ENCODE measurements around the gene CREBBP.
A peak's percentile ranks its signal among the peaks of the same experiment; 100 is the strongest.

CREBBP gene

DNA sequence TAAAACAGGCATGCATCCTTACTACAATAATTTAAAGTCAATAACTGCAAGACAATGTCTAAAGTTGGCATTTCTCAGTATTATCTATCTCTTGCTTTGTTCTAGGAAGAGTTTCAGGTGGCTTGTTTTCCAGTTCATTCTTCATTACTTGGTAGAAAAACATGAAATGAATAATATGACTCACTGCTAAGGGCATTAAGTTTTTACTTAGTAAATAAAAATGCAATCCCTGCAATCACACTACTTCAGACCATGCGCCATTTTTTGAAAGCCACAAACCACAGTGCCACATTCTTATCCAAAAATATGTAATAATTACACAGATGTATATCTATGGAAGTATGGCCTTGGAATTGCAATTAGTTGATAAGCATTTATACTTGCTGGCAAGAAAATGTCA, 55.4 kb downstream of the CREBBP start:
- DNase-seq (ENCODE audit: low read depth, low spot score): peak; percentile 69

DNA sequence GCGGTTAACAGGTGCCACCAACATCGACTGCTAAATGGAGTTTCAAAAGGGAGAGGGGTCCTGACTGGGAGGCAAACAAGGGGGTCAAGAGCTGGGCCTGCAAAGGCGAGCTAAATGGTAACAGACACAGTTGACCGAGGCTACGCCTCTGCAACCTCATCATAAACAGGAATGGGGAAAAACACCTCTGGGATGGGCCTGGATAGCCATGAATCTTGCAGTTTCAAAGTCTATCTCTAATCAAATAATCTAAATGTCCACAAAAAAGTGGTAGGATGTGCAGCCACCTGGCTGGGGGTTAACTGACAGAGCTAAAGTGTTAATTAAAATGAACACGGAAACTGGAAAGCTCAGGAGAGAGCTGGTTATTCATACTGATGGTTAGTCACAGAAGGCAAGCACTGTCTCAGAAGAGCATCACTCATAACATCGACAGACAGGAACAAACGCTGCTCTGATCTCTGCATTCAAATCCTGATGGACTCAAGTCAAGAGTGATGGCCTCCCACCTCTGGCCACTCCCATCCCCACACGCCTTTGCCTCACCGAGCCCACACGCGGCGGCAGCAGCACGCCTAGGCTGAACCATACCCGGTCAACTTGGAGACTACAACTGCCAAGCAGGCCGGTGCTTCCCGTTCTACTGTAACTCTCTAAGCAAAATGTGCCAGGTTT, 56.3 kb downstream of the CREBBP start:
- DNase-seq (ENCODE audit: low read depth, low spot score): no peak

DNA sequence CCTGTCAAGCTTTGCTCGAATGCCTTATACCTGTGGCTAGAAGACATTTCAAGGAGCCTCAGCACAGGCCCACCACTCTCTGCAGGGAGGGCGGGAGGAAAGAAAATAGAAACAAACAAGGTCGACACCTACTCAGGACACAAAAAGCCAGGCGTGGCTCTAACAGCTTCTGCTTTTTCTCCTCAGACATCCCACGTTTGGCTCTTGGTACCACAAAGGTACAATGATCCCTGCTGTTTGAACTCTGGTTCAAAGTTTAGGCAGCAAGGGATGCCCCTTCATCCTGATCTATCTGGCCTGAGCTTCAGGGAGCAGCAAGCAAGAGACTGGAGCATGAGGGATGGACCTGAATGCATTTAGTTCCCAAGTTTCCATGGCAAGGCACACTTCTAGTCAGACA, 57.1 kb downstream of the CREBBP start:
- no peak for DNase-seq (ENCODE audit: low read depth, low spot score)

DNA sequence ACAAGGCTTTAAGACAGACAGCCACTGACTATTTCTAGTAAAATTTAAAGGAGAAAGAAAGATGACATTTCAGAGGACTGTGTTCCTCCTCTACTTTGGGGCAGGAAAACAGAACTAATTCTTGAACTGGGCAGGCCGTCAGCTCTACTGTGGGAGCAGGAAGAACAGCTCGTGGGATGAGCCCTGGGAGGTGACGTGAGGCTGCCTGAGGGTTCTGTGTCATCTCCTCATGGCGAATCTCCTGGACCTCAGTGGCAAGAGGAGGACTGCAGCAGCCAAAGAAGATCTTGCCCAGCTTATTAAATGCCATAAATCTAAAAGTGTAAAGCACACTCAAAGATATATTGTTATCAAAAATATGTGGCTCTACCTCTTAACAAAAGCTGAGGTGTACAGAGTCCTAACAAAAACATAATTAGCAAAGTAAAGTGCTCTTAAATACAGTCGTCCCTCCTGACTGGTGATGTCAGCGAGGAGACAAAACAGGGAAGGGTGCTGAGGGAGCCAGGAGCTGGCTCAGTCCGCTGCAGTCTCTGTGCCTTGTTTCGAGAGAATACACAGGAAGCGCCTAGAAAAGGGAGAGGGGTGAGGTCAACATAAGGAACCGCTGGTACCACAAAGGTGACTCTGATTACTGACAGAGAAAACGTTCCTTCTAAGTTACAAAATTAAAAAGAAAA, 58.0 kb downstream of the CREBBP start:
- DNase-seq (ENCODE audit: low read depth, low spot score): no peak

DNA sequence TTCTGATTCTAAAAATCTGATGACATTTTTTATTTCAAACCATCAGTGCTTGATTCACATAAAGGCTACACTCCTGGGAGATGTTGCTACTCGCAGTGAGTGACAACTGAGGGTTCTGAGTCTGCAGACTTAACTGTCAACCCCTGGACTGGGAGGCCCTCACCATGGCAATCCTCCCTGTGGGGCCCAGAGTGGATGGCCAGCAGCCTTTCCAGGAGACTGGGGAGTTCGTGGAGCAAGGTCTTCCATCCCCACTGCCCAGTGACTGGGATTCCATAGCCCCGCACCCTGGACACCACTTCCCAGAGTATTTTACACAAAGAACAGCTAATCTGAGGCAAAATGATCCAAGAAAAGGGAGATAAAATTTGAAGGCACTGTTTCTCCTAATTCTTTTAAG, 59.3 kb downstream of the CREBBP start:
- no peak for DNase-seq (ENCODE audit: low read depth, low spot score)

DNA sequence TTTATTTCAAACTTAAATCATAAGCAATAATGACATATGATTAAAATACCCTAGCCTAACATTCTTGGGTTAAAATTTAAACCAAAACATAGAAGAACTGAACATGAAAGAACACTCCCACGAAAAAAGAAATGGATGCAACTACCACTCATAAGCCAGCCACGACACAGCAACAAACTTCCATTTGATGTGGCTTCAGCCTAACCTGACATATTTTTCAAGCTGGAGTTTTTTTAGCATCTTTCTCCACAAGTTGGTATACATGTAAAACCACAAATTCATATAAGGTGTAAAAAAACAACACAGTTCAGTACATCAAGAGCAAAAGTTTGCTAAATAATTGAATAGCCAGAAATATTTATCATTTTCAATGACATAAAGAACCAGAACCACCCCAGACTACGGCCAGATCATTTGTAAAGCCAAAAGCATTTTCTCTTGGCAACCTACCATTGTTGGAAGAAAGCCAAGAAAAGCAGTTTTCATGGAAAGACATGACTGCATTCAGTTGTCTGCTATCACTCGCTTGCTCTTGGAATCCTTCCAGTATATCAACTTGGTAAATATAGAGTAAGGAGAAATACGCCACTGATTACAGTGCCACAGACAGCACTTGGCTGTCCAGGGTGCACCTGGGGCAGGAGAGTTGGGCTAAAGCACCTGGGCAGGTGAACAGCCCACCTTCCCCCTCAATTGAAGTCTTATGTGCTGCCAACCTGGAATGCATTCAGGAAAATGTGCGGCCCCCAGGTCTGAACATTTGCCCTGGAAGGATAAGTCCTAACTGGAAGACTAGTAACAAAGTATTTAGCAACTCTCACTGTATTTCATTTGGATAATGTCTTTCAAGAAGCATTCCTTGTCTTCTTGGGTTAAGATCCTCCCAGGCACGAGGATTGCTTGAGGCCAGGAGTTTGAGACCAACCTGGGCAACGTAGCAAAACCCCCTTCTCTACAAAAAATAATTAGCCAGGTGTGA, 60.5 kb downstream of the CREBBP start:
- peak; percentile 95 for DNase-seq (ENCODE audit: low read depth, low spot score)

DNA sequence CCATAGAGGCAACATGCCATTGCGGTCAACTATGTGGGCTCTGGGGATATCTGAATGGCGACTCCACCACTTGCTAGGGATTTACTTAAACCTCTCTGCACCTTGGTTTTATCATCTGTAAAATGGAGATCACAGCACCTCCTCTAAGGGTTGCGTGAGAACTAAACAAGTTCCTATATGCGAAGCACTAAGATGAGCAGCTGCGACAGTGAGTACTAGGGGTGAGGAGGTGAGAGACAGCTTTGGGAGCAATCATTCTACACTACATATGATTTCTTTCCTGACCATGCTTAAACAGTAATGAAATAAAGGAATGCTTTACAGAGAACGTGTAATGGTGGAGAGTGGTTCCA, 61.4 kb downstream of the CREBBP start:
- DNase-seq (ENCODE audit: low read depth, low spot score): no peak

DNA sequence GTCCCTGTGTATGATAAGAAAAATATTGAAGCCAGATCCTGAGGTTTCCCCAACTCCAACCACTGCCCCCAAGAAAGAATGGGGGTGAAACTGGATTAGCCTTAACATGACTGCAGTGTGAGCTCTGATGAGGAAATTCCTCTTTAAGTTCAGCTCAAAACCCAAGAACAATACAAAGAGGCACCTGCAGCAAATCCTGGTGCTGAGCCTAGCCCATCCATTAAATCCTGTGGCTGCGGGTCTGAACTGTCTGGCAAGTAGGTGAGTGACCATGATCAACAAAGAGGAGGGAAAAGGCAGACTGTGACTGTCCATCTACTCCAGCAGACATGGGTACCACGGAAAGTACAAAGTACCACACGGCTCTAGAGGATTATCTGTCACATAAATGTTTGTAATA, 64.2 kb downstream of the CREBBP start:
- DNase-seq (ENCODE audit: low read depth, low spot score): no peak

DNA sequence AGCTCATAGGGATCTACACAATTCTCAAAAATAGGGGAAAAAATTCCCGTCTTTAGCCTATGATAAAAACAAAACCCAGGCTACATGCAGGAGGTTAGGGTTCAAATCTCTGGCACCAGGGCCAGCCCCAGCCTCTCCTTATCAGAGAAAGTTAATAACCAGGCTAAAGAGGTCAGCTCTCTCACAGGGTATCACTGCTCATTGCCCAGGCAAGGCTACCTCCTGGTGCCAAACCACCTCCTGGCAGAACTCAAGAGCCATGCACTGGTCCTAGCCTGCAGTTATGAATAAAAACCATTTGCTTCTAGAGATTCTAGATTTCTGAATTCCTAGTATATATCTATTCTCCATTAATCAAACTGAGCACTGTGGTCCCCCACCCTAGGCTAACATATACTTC, 65.8 kb downstream of the CREBBP start:
- DNase-seq (ENCODE audit: low read depth, low spot score): no peak

DNA sequence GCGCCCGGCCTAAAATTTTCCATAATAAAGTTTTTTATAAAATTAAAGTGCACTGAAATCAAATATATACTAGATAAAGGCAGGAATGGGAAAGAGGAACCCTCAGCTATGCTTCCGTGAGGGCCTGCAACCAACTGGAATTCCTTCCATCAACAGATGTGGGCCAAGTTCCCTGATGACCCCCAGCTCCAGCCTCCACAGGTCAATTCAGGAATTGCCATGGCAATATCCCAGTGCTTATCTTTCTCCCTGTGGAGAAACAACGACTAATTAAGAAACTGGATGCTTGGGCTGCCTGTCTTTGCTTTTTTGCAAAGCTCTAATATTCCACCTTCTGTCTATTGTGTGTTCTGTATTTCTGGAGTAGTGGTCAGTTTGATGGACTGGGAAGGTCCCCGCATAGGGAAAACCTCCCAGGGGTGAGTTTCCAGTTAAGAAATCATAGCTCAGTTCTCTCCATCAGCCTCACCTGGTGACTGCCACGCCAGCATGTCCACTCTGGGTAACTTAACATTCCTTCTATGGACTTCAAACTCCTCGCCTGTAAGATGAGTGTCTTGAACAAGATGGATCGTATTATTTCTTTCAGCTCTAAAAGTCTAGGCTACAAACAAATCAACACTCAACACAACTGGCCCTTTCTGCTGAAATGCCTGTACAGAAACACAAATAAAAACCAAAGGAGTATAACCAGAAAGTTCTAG, 67.9 kb downstream of the CREBBP start:
- DNase-seq (ENCODE audit: low read depth, low spot score): no peak

DNA sequence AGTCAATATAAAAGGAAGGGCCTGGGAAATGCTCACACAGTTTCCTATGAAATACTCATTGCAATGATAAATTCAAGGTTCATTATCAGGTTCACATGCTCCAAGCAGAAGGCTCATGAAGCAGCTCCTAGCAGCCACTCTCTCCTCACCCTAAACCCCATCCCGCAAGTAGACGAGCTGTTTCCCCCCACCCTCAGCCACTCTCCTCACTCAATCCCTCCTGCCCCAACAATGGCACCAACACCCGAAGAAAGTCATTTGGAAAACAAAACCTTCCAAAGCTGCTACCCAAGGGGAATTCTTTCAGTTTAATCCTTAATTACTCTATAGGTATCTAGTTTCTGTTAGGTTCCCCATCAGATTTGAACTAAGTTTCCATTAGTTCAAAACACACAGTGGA, 69.7 kb downstream of the CREBBP start:
- DNase-seq (ENCODE audit: low read depth, low spot score): no peak

DNA sequence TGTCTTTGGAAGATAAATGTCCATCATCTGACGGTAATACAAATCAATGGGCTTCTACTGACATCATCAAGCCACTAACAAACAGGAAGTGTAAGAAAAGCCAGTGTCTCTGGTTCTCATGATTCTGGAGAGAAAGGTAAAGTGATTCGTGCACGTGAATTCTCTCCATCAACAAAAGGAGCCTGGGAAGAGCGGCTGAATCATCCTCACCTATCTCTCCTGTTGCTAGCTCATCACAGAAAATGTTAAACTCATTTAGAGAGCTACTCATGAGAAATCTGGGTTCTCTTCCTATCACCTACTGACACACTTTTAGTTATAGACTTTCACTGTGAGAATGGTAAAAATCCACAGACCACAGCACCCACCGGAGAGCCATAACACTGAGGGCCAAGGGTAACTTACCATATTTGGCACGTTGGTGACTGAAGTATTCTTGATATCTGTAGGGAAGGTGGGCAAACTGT, 70.3 kb downstream of the CREBBP start:
- no peak for DNase-seq (ENCODE audit: low read depth, low spot score)

DNA sequence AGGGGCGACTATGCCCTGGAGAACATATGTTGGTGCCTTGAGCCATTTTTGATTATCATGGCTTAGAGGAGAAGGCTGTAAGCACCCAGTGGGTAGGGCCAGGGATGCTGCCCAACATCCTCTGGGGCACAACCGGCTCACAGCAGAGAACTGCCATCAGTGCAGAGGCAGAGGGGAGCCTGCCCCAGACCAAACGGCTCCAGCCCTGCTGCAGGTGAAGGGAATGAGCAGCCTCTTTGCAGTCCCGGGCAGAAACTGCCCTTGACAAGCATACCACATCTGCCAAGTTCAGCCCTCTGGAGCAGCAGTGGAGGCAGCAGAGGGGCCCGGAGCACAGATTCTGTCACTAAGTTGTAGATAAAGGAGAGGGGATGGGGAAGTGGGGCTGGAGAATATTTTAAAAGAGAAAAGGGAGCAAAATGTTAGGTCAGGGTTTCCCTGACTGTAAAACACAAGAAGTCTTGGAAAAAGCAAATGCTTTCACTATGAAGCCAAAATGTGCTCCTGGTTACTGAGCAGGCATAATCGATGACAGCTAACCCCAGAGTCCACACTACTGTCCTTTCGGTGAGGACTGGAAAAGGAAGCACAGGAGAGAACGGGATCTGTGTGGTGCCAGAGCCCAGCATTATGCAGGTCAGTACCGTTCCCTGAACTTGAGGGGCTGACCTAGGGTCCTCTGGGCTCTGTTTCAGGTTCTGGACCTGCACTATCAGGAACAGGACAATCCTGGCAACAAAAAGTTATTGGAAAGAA, 72.0 kb downstream of the CREBBP start:
- no peak for DNase-seq (ENCODE audit: low read depth, low spot score)

DNA sequence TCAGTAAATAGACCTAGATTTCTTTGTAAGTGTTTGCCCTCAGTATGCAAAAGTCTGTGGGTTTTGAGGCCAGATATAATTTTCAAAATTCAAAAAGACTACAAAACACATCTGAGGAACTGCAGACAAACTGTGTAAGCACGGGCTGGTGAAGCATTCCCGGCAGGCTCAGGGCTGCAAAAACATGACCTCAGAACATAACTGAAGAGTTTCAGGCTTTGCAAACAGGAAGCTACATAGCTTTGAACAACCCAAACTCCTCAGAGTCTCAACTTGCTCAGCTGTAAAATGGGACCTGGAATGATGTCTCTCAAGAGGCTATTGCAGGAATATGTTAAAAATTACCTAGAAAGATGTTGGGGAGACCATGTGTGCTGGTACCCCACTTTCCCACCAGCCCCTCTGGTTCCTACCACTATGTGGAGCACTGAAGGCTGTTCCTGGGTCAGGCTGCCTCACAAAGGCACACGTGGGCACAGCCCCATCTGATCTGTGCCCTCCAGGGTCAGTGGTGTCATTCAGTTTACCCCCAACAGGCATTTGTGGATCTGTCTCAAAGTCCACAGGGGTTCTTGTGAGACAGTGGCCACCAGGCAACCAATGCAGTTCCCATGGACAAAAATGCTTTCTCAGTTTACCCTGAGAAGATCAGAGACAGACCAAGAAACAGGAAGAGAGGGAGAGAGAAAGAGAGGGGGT, 72.9 kb downstream of the CREBBP start:
- no peak for DNase-seq (ENCODE audit: low read depth, low spot score)

DNA sequence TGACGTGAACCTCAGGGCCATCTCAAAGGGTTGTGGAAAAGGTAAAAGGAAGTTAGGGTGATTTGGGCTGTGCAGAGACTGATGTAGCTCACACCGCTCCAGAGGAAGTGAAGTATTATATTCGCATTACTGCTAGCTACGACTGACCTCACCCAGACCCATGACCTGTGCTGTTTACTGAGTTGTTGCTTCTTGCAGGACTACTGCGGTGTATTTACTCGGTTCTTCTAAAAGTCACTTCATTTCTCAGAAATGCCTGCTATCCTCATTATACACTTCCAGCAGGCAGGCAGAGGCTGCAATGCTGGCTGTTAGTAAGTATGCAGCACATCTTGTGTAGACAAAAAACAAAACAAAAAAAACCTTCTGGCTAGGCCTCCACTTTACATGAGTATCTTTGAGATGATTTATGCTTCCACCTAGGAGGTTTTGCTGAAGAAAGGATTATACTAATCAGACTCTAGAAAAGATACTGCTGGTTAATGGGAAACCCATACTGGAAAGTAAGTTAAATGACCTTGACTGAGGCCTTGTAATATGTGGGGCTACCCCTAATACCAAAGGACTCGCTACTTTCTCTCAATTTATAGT, 76.0 kb downstream of the CREBBP start:
- DNase-seq (ENCODE audit: low read depth, low spot score): no peak

DNA sequence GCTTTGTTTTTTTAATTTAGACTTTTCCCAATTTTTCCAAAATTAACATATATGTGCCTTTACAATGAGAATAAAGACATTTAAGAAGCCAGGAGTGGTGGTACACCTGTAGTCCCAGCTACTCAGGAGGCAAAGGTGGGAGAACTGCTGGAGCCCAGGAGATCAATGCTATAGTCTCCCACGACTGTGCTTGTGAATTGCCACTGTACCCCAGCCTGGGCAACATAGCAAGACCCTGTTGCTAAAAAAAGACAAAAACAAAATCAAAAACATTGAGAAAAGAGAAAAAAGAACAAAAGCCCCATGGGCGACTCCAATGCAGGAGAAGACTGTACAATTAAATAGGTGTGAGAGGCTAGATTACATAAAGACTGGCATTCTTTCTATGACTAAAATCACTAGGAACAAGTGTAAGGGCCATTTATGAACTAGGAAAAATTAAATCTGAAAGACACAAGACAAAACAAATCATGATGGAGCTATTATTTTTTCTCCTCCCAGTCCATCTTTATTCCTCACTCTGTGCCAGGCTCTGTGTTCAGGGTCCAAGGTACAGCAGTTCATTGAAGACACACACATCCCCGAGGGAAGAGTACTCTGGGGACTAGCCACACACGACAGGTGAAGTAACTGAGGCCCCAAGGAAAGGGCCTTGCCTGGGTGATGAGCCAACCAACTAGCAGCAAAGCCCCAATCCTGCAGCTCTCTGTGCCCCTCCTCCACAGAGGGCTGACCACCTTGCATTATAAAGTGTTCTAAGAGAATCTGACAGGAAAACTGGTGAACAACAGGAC, 79.8 kb downstream of the CREBBP start:
- no peak for DNase-seq (ENCODE audit: low read depth, low spot score)

DNA sequence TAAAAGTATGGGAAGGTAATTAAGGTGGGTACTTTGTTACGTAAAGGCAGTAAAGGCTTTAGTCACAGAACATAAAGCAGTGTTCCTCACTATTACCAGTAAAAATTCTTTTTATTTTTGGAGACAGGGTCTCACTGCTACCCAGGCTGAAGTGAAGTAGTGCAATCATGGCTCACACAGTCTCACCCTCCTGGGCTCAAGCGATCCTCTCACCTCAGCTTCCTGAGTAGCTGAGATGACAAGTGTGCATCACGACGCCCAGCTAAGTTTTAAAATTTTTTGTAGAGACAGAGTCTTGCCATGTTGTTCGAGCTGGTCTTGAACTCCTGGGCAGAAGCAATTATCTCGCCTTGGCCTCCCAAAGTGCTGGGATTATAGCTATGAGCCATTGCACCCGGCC, 80.5 kb downstream of the CREBBP start:
- no peak for DNase-seq (ENCODE audit: low read depth, low spot score)

DNA sequence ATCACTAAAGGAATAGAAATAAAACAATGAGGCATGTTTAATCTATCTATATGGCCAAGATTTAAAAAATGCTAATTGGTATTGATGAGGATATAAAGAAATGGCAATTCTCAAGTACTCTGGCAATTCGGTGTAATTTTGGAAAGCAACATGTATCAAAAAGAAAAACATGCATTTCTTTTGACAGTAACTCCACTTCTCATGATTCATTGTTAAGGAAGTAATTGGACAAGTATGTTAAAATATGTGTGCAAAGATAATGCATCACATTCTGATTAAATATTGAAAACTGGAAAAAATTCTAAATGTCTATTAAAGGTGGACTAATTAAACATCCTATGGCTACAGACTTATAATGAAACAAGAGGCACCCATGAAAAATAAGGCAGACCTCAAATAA, 81.2 kb downstream of the CREBBP start:
- DNase-seq (ENCODE audit: low read depth, low spot score): no peak

DNA sequence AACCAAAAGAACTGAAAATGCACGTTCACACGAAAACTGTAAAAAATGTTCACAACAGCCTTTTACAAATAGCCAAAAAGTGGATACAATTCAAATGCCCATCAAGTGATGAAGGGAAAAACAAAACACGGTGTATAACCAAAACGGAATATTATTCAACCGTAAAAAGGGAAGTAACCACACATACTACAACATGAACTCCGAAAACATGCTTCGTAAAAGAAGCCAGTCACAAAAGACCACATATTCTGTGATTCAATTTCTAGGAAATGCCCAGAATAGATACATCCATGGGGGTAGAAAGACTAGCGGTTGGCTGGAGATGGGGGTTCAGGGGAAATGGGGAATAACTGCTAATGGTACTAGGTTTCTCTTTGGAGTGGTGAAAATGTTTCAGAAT, 81.7 kb downstream of the CREBBP start:
- DNase-seq (ENCODE audit: low read depth, low spot score): no peak

Data from astrocyte of the hippocampus (primary cell).